Measurements from ENCODE around the gene CYB5B. TPM values are rescaled to one million over a fixed set of nuclear protein-coding genes. Genes with fewer than 3 reads are reported as not detected.

Gene CYB5B
- polyA plus RNA-seq, 1 of the 3 experiments (the other 2 are of a cell fraction), result 64.4 TPM

DNA sequence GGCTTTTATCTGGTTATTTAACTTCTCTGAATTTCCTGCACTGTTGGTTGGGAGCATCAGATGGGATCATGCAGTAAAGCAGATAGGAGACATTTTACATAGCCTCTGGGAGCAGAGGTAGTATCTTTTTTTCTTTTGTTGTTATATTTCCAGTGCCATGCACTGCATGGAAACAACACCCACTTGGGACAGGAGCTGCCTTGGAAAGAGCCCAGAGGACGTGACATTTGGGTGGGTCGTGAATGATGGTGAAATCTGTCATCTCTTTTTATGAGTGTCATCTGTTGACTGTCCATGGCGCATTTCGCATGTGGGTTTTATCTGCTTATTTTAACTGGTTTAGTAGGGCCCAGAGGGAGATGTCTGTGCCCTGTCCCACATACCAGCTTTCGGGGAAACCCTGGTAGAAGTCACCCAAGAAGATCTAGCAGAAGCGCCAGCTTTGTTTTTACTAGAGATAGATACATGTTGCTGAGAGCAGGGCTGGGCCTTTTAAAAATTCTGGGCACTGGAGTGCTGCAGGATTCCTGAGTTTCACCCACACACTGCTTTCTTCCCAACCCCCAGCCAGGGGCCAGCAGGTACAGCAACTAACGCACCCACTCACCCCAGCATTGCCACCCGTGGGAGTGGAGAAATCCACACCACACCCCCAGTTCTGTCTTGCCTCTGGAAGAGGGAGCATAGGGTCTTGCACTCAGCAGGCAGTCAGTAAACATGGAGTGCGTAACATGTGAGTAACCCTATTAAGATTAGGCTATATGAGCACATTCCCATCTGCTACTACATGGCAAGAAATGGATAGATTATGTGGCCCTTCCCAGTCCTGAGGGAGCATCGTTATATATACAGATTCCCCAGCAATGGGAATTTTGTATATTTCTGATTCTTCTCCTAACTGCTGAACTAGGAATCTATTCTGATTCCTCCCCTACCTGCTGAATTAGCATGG is 30.2 kb upstream of the CYB5B start:
- Histone ChIP-seq H3K4me1 (ENCODE audit: control insufficient read depth in 1 of 2, insufficient read depth in 2 of 2, low read depth in 1 of 2, low read length in 1 of 2) (peaks cover 3 to 13% of the 10 kb centered on the region in 2 experiments), H3K36me3 (replicated peaks in 1 of 2; ENCODE audit: control insufficient read depth in 1 of 2, insufficient read depth in 2 of 2, low read length in 1 of 2) (no peaks in the 10 kb centered on the region), H4K20me1 (ENCODE audit: insufficient read depth) (no peaks in the 10 kb centered on the region), H3K79me2 (ENCODE audit: insufficient read depth) (no peaks in the 10 kb centered on the region), H3K9me3 (no peaks in the 10 kb centered on the region), H3K4me3 (ENCODE audit: low read depth in 2 of 2, low read length in 1 of 2) (no peak overlapping the region), H3K9me2 (no peaks in the 10 kb centered on the region), H3K27me3 (ENCODE audit: insufficient read depth) (no peaks in the 10 kb centered on the region), H3K4me2 (no peak overlapping the region), H3F3A (replicated peaks; ENCODE audit: insufficient read depth) (peaks cover 12% of the 10 kb centered on the region), H2AFZ (ENCODE audit: low read depth) (no peak overlapping the region), H3K9ac (no peak overlapping the region), H3K27ac (ENCODE audit: low read depth in 2 of 2, low read length in 1 of 2) (no peak overlapping the region)
- no peak for TF ChIP-seq YY1 (IDR thresholded peaks at IDR 0.05; ENCODE audit: low read depth)
- no peak for TF ChIP-seq NRF1 (IDR thresholded peaks at IDR 0.05; ENCODE audit: low read depth, low read length)
- TF ChIP-seq SMC3 (IDR thresholded peaks at IDR 0.05; ENCODE audit: low read depth, low read length), result no peak
- TF ChIP-seq TCF12 (IDR thresholded peaks at IDR 0.05), result no peak
- TF ChIP-seq, protein P1, sequence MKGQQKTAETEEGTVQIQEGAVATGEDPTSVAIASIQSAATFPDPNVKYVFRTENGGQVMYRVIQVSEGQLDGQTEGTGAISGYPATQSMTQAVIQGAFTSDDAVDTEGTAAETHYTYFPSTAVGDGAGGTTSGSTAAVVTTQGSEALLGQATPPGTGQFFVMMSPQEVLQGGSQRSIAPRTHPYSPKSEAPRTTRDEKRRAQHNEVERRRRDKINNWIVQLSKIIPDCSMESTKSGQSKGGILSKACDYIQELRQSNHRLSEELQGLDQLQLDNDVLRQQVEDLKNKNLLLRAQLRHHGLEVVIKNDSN (IDR thresholded peaks at IDR 0.05; ENCODE audit: borderline replicate concordance, low read depth), result no peak
- TF ChIP-seq, protein P2, sequence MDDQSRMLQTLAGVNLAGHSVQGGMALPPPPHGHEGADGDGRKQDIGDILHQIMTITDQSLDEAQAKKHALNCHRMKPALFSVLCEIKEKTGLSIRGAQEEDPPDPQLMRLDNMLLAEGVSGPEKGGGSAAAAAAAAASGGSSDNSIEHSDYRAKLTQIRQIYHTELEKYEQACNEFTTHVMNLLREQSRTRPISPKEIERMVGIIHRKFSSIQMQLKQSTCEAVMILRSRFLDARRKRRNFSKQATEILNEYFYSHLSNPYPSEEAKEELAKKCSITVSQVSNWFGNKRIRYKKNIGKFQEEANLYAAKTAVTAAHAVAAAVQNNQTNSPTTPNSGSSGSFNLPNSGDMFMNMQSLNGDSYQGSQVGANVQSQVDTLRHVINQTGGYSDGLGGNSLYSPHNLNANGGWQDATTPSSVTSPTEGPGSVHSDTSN (IDR thresholded peaks at IDR 0.05), result no peak
- ChIA-PET POLR2A (no interaction called here), CTCF (interaction anchor here (0.9 to 3.3 kb wide), 7 partner anchors 9 to 360 kb away, joined by 3 to 24 read pairs (median 5); partner anchors contain the start of genes NOB1, NQO1 and TERF2)
- DNase-seq, result no peak
- 82% methylated on average over 10 of the region's 10 CpGs for WGBS (ENCODE audit: low lambda C conversion rate)

DNA sequence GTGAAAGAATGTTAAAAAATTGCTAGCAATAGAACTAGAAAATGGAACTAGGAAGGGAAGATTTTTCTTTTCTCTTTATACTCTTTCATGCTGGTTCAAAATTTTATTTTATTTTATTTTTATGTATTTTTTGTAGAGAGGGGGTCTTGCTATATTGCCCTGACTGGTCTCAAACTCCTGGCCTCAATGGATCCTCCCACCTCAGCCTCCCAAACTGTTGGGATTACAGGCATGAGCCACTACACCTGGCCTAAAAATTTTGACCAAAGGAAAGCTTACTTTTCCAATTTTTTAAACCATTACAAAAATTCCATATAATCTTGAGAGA is 28.6 kb upstream of the CYB5B start:
- H3K4me3 ChIP-seq (ENCODE audit: low read depth in 2 of 2, low read length in 1 of 2), result peak overlapping the region in 1 of 2 experiments; percentile 30; a peak in 1 of 4 replicates
- H3K27ac ChIP-seq (ENCODE audit: low read depth in 2 of 2, low read length in 1 of 2), result peak overlapping the region in 1 of 2 experiments; percentile 84; a peak in 1 of 4 replicates
- no peaks in the 10 kb centered on the region for H3K36me3 ChIP-seq (replicated peaks in 1 of 2; ENCODE audit: control insufficient read depth in 1 of 2, insufficient read depth in 2 of 2, low read length in 1 of 2)
- no peak overlapping the region for H3K4me2 ChIP-seq
- ChIA-PET CTCF (interaction anchor here (0.6 to 3.3 kb wide), 59 partner anchors 8 to 438 kb away, joined by 3 to 32 read pairs (median 4); partner anchors contain the start of genes CYB5B, NOB1, TERF2 and WWP2), POLR2A (interaction anchor here (1.0 to 1.5 kb wide), 2 partner anchors 10 to 359 kb away, joined by 3 to 5 read pairs; partner anchors contain the start of gene NOB1)
- H3K27me3 ChIP-seq (ENCODE audit: insufficient read depth), result no peaks in the 10 kb centered on the region
- H3K9ac ChIP-seq, result no peak overlapping the region
- H3K4me1 ChIP-seq (ENCODE audit: control insufficient read depth in 1 of 2, insufficient read depth in 2 of 2, low read depth in 1 of 2, low read length in 1 of 2), result peaks cover 3 to 23% of the 10 kb centered on the region in 2 experiments
- no peaks in the 10 kb centered on the region for H3K9me3 ChIP-seq
- H3K79me2 ChIP-seq (ENCODE audit: insufficient read depth), result no peaks in the 10 kb centered on the region
- DNase-seq, result no peak
- H4K20me1 ChIP-seq (ENCODE audit: insufficient read depth), result no peaks in the 10 kb centered on the region
- peak overlapping the region; percentile 92 for H2AFZ ChIP-seq (ENCODE audit: low read depth)
- no peaks in the 10 kb centered on the region for H3K9me2 ChIP-seq
- H3F3A ChIP-seq (replicated peaks; ENCODE audit: insufficient read depth), result peaks cover 12% of the 10 kb centered on the region
- no peak for TF ChIP-seq FOXM1 (IDR thresholded peaks at IDR 0.05; ENCODE audit: low read depth)
- TF ChIP-seq EP300 (IDR thresholded peaks at IDR 0.05; ENCODE audit: borderline replicate concordance in 1 of 2, low read depth in 1 of 2, low read length in 1 of 2), result no peak
- TF ChIP-seq NRF1 (IDR thresholded peaks at IDR 0.05; ENCODE audit: low read depth, low read length), result no peak
- no peak for TF ChIP-seq GABPA (IDR thresholded peaks at IDR 0.05; ENCODE audit: low read depth)
- no peak for TF ChIP-seq SMC3 (IDR thresholded peaks at IDR 0.05; ENCODE audit: low read depth, low read length)
- TF ChIP-seq, protein P3, sequence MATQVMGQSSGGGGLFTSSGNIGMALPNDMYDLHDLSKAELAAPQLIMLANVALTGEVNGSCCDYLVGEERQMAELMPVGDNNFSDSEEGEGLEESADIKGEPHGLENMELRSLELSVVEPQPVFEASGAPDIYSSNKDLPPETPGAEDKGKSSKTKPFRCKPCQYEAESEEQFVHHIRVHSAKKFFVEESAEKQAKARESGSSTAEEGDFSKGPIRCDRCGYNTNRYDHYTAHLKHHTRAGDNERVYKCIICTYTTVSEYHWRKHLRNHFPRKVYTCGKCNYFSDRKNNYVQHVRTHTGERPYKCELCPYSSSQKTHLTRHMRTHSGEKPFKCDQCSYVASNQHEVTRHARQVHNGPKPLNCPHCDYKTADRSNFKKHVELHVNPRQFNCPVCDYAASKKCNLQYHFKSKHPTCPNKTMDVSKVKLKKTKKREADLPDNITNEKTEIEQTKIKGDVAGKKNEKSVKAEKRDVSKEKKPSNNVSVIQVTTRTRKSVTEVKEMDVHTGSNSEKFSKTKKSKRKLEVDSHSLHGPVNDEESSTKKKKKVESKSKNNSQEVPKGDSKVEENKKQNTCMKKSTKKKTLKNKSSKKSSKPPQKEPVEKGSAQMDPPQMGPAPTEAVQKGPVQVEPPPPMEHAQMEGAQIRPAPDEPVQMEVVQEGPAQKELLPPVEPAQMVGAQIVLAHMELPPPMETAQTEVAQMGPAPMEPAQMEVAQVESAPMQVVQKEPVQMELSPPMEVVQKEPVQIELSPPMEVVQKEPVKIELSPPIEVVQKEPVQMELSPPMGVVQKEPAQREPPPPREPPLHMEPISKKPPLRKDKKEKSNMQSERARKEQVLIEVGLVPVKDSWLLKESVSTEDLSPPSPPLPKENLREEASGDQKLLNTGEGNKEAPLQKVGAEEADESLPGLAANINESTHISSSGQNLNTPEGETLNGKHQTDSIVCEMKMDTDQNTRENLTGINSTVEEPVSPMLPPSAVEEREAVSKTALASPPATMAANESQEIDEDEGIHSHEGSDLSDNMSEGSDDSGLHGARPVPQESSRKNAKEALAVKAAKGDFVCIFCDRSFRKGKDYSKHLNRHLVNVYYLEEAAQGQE (IDR thresholded peaks at IDR 0.05; ENCODE audit: low read depth, low read length), result no peak
- TF ChIP-seq RXRA (IDR thresholded peaks at IDR 0.05; ENCODE audit: borderline replicate concordance, low read depth), result no peak
- TF ChIP-seq RFX5 (IDR thresholded peaks at IDR 0.05; ENCODE audit: low read length), result no peak
- TF ChIP-seq SIN3A (IDR thresholded peaks at IDR 0.05; ENCODE audit: borderline replicate concordance, low read depth, low read length), result no peak
- no peak for TF ChIP-seq JUND (IDR thresholded peaks at IDR 0.05)
- TF ChIP-seq, protein P4, sequence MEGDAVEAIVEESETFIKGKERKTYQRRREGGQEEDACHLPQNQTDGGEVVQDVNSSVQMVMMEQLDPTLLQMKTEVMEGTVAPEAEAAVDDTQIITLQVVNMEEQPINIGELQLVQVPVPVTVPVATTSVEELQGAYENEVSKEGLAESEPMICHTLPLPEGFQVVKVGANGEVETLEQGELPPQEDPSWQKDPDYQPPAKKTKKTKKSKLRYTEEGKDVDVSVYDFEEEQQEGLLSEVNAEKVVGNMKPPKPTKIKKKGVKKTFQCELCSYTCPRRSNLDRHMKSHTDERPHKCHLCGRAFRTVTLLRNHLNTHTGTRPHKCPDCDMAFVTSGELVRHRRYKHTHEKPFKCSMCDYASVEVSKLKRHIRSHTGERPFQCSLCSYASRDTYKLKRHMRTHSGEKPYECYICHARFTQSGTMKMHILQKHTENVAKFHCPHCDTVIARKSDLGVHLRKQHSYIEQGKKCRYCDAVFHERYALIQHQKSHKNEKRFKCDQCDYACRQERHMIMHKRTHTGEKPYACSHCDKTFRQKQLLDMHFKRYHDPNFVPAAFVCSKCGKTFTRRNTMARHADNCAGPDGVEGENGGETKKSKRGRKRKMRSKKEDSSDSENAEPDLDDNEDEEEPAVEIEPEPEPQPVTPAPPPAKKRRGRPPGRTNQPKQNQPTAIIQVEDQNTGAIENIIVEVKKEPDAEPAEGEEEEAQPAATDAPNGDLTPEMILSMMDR (IDR thresholded peaks at IDR 0.05), result no peak
- TF ChIP-seq TEAD4 (IDR thresholded peaks at IDR 0.05; ENCODE audit: borderline replicate concordance, insufficient read depth), result no peak
- TF ChIP-seq FOXJ3 (CRISPR knock-in tag; IDR thresholded peaks at IDR 0.05), result no peak
- TF ChIP-seq GATA2 (CRISPR knock-in tag; IDR thresholded peaks at IDR 0.05), result no peak

Measured in SK-N-SH (cell line).